ENCODE data around the gene CCZ1B.
"Not testable (repeated sequence)": the region's sequence is repeated elsewhere in the genome, so short reads cannot be mapped to it uniquely, and the experiment has no call there.

DNA sequence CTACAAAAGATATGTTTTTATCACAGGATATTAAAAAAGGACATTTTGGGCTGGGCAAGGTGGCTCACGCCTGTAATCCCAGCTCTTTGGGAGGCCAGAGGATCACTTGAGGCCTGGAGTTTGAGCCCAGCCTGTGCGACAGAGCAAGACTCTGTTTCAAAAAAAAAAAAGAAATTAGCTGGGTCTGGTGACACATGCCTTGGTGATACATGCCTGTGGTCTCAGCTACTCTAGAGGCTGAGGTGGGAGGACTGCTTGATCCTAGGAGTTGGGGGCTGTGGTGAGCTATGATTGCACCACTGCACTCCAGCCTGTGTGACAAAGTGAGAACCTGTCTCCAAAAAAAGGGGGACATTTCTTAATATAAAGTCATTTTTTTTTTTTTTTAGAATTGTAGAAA, 25.7 kb downstream of the CCZ1B start:
- TF ChIP-seq EZH2 (IDR thresholded peaks at IDR 0.05; ENCODE audit: borderline replicate concordance, low read length), result not testable (repeated sequence)
- TF ChIP-seq, protein P1, sequence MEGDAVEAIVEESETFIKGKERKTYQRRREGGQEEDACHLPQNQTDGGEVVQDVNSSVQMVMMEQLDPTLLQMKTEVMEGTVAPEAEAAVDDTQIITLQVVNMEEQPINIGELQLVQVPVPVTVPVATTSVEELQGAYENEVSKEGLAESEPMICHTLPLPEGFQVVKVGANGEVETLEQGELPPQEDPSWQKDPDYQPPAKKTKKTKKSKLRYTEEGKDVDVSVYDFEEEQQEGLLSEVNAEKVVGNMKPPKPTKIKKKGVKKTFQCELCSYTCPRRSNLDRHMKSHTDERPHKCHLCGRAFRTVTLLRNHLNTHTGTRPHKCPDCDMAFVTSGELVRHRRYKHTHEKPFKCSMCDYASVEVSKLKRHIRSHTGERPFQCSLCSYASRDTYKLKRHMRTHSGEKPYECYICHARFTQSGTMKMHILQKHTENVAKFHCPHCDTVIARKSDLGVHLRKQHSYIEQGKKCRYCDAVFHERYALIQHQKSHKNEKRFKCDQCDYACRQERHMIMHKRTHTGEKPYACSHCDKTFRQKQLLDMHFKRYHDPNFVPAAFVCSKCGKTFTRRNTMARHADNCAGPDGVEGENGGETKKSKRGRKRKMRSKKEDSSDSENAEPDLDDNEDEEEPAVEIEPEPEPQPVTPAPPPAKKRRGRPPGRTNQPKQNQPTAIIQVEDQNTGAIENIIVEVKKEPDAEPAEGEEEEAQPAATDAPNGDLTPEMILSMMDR (conservative IDR thresholded peaks at IDR 0.05 in 1 of 2, IDR thresholded peaks at IDR 0.05 in 1 of 2; ENCODE audit: extremely low read depth in 1 of 2, insufficient read depth in 1 of 2, low read depth in 1 of 2, low read length in 2 of 2), result not testable (repeated sequence)
